Spleen (tissue), 11 donors: ENCODE measurements around the gene TAF15. TPM values are rescaled to one million over a fixed set of nuclear protein-coding genes. Genes with fewer than 3 reads are reported as not detected.

Experiments
- DNase-seq: peaks from one replicate; pipeline ENCODE4 v3.0.0-alpha.2; 2020
- H3K27ac ChIP-seq, 8 donors: fragments of 200-600 bp; sonication (generic) in 7 of 8; 1 replicate in 4 of 8; 2 replicates in 4 of 8; pipeline versions ENCODE4 v1.5.0 to v1.8.0; 2016 to 2021; ENCODE audit warnings: inconsistent platforms in 4 of 8, mild to moderate bottlenecking in 4 of 8, moderate library complexity in 1 of 8
- H3K27me3 ChIP-seq, 7 donors: fragments of 200-600 bp; sonication (generic) in 6 of 7; replicated peaks in 1 of 7; 1 replicate in 4 of 7; 2 replicates in 3 of 7; pipeline versions ENCODE4 v1.5.0 to v1.8.0; 2016 to 2021; ENCODE audit warnings: inconsistent platforms in 3 of 7, mild to moderate bottlenecking in 1 of 7
- H3K36me3 ChIP-seq, 6 donors: fragments of 200-600 bp; sonication (generic) in 5 of 6; 1 replicate in 4 of 6; 2 replicates in 2 of 6; pipeline versions ENCODE4 v1.5.0 to v1.8.0; 2016 to 2021; ENCODE audit warnings: inconsistent platforms in 2 of 6
- H3K4me1 ChIP-seq, 6 donors: fragments of 200-600 bp; sonication (generic) in 5 of 6; 1 replicate in 3 of 6; 2 replicates in 3 of 6; pipeline versions ENCODE4 v1.5.0 to v1.8.0; 2016 to 2021; ENCODE audit warnings: inconsistent platforms in 3 of 6
- H3K4me3 ChIP-seq, 8 donors: fragments of 200-600 bp; sonication (generic) in 7 of 8; 1 replicate in 4 of 8; 2 replicates in 4 of 8; pipeline versions ENCODE4 v1.5.0 to v1.8.0; 2016 to 2021; ENCODE audit warnings: inconsistent platforms in 4 of 8, mild to moderate bottlenecking in 4 of 8, moderate library complexity in 2 of 8
- H3K9me3 ChIP-seq, 8 donors: fragments of 200-600 bp; sonication (generic) in 7 of 8; 1 replicate in 4 of 8; 2 replicates in 4 of 8; pipeline versions ENCODE4 v1.5.0 to v1.8.0; 2016 to 2021; ENCODE audit warnings: inconsistent platforms in 4 of 8
- POLR2A ChIP-seq, 3 donors: fragments of 450-650 bp; IDR thresholded peaks; one replicate each; pipeline ENCODE4 v1.5.1; 2017; ENCODE audit warnings: antibody characterized with exemption in 3 of 3, mild to moderate bottlenecking in 1 of 3
- POLR2AphosphoS5 ChIP-seq, 3 donors: sonication (generic); formaldehyde crosslinking; IDR thresholded peaks; one replicate each; pipeline ENCODE4 v1.5.1; 2017; ENCODE audit warnings: antibody characterized with exemption in 3 of 3
- WGBS, 5 donors: extraction: QIAGEN DNeasy Blood & Tissue Kit in 3 of 5; methylation state at CpG; one replicate each; pipeline versions ENCODE4 v1.1.5 to v1.1.7; 2013 to 2018; 5-methylcytosine and 5-hydroxymethylcytosine counted together
- intact Hi-C: fragments of 100-400 bp; cut with DNase I; formaldehyde crosslinking; loops from one replicate; pipeline ENCODE4 v1.15.0; 2023; ENCODE audit warnings: low total_unique reads
- polyA plus RNA-seq, 3 donors: library from polyadenylated mRNA; stranded (reverse); fragments of 200-250 nt; gene quantifications; one replicate each; pipeline ENCODE4 v1.2.1, GENCODE V29; 2013
- total RNA-seq, 7 donors: library from RNA; depleted of rRNA in 3 of 7; stranded (reverse); fragments of >200 nt in 3 of 7; fragmentation: NEBNext Ultra II Directional in 4 of 7; extraction: Animal tissue kit (Norgen Biotek cat#: 25700) in 4 of 7; gene quantifications; one replicate each; pipeline versions ENCODE4 v1.1.0 to v1.2.1, GENCODE V29; 2016 to 2021
- TF ChIP-seq, protein P1 (sequence below), 11 experiments: fragments of 200-600 bp in 7 of 11; fragments of 450-650 bp in 4 of 11; sonication (generic) in 4 of 11; IDR thresholded peaks in 8 of 11; conservative IDR thresholded peaks in 3 of 11; 1 replicate in 7 of 11; 2 replicates in 4 of 11; pipeline versions ENCODE4 v1.4.0 to v1.8.0; 2016 to 2021; ENCODE audit warnings: antibody characterized with exemption in 11 of 11, inconsistent platforms in 4 of 11, mild to moderate bottlenecking in 1 of 11
- donor health status: healthy with polysubstance abuse.
- donor health status: DM: no; HTN: no; CAD: no; lungs with moderate emphysema.
- donor health status: DM: no; HTN: no; CAD: no.
- donor health status: Bipolar disorder and iron deficiency.
- donor health status: healthy.
- donor health status: DM: no; HTN: no; CAD: no.
- donor health status: DM: yes; HTN: yes; CAD: no.

TAF15 gene
- total and polyA plus RNA-seq, 10 donors: 55.9 to 184 (median 108) TPM

GRCh38 chr17:35763767-35764122 is 45.5 kb upstream of the TAF15 start:
- WGBS, 5 donors: 31 to 34% (median 32%) methylated on average over 16 to 17 of the region's 17 CpGs
- peak overlapping the region in 5 of 8 donors; percentile 68 to 79 (median 70) for H3K27ac ChIP-seq

DNA sequence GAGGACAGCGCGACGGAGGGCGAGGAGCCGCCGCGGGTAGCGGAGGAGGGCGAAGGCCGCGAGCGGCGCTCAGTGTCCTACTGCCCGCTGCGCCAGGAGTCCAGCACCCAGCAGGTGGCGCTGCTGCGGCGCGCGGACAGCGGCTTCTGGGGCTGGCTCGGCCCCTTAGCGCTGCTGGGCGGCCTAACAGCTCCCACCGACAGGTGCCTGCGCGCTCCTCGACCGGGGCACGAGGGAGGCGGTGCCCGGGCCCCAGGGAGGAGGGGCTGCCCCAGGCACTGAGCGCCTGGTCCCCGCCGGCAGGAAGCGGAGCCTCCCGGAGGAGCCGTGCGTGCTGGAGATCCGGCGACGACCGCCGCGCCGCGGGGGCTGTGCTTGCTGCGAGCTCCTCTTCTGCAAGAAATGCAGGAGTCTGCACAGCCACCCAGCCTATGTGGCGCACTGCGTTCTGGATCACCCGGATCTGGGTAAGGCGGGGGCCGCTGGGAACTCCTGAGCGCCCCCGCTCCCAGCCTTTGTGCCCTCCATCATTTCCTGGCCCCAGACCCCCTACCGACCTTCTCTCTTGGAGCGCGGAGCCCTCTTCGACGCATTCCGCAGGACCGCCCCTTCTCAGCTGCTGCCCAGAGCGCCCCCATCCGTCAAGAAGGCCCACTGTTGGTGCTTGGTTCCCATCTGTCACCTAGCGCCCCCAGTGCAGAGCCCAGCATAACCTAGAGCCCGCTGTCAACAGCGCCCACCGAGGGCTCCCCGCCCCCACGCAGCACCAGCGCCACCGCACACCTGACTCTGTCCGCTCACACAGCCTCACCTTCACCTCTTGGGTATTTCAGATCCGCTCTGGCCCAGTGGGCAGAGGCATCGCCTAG is 44.9 kb upstream of the TAF15 start:
- intact Hi-C loops: no loop called here
- WGBS, 5 donors: 3 to 5% (median 3%) methylated on average over 45 to 75 of the region's 75 CpGs
- Histone ChIP-seq H3K4me1 (peaks cover 6 to 22% (median 15%) of the 10 kb centered on the region in 6 donors), H3K9me3 (no peaks in the 10 kb centered on the region), H3K27ac (peak overlapping the region in 7 of 8 donors; percentile 20 to 79 (median 68)), H3K4me3 (peak overlapping the region; percentile 57 to 78 (median 64)), H3K27me3 (peaks cover 0 to 4% (median 0%) of the 10 kb centered on the region in 7 donors), H3K36me3 (no peaks in the 10 kb centered on the region)
- TF ChIP-seq, protein P1, sequence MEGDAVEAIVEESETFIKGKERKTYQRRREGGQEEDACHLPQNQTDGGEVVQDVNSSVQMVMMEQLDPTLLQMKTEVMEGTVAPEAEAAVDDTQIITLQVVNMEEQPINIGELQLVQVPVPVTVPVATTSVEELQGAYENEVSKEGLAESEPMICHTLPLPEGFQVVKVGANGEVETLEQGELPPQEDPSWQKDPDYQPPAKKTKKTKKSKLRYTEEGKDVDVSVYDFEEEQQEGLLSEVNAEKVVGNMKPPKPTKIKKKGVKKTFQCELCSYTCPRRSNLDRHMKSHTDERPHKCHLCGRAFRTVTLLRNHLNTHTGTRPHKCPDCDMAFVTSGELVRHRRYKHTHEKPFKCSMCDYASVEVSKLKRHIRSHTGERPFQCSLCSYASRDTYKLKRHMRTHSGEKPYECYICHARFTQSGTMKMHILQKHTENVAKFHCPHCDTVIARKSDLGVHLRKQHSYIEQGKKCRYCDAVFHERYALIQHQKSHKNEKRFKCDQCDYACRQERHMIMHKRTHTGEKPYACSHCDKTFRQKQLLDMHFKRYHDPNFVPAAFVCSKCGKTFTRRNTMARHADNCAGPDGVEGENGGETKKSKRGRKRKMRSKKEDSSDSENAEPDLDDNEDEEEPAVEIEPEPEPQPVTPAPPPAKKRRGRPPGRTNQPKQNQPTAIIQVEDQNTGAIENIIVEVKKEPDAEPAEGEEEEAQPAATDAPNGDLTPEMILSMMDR (IDR thresholded peaks at IDR 0.05 in 8 of 11, conservative IDR thresholded peaks at IDR 0.05 in 3 of 11): peak; percentile 83 to 98 (median 93)
- TF ChIP-seq POLR2AphosphoS5 (IDR thresholded peaks at IDR 0.05) (peak; percentile 45 to 81 (median 75)), POLR2A (IDR thresholded peaks at IDR 0.05) (no peak)
- peak; percentile 97 for DNase-seq

More at GRCh38 chr17:35763767-35764122, 45.5 kb upstream of the TAF15 start:
- TF ChIP-seq POLR2AphosphoS5 (IDR thresholded peaks at IDR 0.05) (no peak), POLR2A (IDR thresholded peaks at IDR 0.05) (no peak)
- TF ChIP-seq, protein P1 (IDR thresholded peaks at IDR 0.05 in 8 of 11, conservative IDR thresholded peaks at IDR 0.05 in 3 of 11): no peak
- H3K9me3 ChIP-seq: no peaks in the 10 kb centered on the region
- no peaks in the 10 kb centered on the region for H3K36me3 ChIP-seq
- no peak for DNase-seq
- intact Hi-C loops: no loop called here
- peak overlapping the region in 7 of 8 donors; percentile 57 to 78 (median 63) for H3K4me3 ChIP-seq
- H3K27me3 ChIP-seq: peaks cover 0 to 4% (median 0%) of the 10 kb centered on the region in 7 donors
- H3K4me1 ChIP-seq: peaks cover 6 to 22% (median 15%) of the 10 kb centered on the region in 6 donors

- WGBS, 5 donors: 76 to 86% (median 79%) methylated on average over 11 of the region's 11 CpGs
- no peaks in the 10 kb centered on the region for H3K36me3 ChIP-seq
- H3K9me3 ChIP-seq: no peaks in the 10 kb centered on the region
- H3K4me3 ChIP-seq: peak overlapping the region in 2 of 8 donors; percentile 61 to 78
- intact Hi-C loops: loop anchor here (5.0 kb wide), 1 partner anchor 42 kb away; the partner anchor contains the start of gene TAF15
- DNase-seq: no peak
- H3K4me1 ChIP-seq: peaks cover 6 to 22% (median 15%) of the 10 kb centered on the region in 6 donors
- TF ChIP-seq, protein P1 (IDR thresholded peaks at IDR 0.05 in 8 of 11, conservative IDR thresholded peaks at IDR 0.05 in 3 of 11): no peak
- TF ChIP-seq POLR2A (IDR thresholded peaks at IDR 0.05): no peak
- no peak for TF ChIP-seq POLR2AphosphoS5 (IDR thresholded peaks at IDR 0.05)
- H3K27ac ChIP-seq: peak overlapping the region in 3 of 8 donors; percentile 68 to 79 (median 70)
- peaks cover 0 to 4% (median 0%) of the 10 kb centered on the region in 7 donors for H3K27me3 ChIP-seq
These were observed 44.1 kb upstream of the TAF15 start for GRCh38 chr17:35765086-35765710.
